GM12878 (cell line): ENCODE results near the gene SULF2. TPM values are rescaled to one million over a fixed set of nuclear protein-coding genes. Genes with fewer than 3 reads are reported as not detected.

ENCODE experiments used
- ATAC-seq: fragments of 200-7000 bp; cut with Tn5 transposase; 3 replicates; pipeline ENCODE4 v1.9.1; 2020; ENCODE audit warnings: mild to moderate bottlenecking, moderate library complexity
- BruUV-seq: library from RNA; stranded (reverse); fragments of 400-500 nt; replicated peaks from 2 replicates; lab custom pipeline; 2021; lab: Mats Ljungman, UMichigan
- CTCF ChIA-PET: fragments of 300-600 bp; sonication (Branson Sonifier 250); formaldehyde crosslinking; extraction: SDS; loops from one replicate; lab custom pipeline; 2021; ENCODE audit warnings: inconsistent platforms; lab: Yijun Ruan, JAX
- POLR2A ChIA-PET: fragments of 350-600 bp; formaldehyde crosslinking; extraction: SDS; loops from one replicate; lab custom pipeline; 2021; ENCODE audit warnings: inconsistent platforms; lab: Charles Lee
- RAD21 ChIA-PET: fragments of 300-600 bp; sonication (Branson Sonifier 250); formaldehyde crosslinking; loops from one replicate; lab custom pipeline; 2023; ENCODE audit warnings: antibody characterized with exemption; ENCODE audit not compliant: unreplicated experiment; lab: Charles Lee
- SMC1A ChIA-PET: fragments of 300-600 bp; sonication (Branson Sonifier 250); formaldehyde crosslinking; loops from one replicate; lab custom pipeline; 2023; ENCODE audit not compliant: unreplicated experiment, uncharacterized antibody; lab: Charles Lee
- DNase-seq: peaks from one replicate; pipeline ENCODE4 v3.0.0-alpha.2; 2011; ENCODE audit warnings: low read depth, low spot score
- FAIRE-seq: peaks from 3 replicates; lab custom pipeline; 2011; peaks lifted over from hg19 to GRCh38; lab: Jason Lieb, UNC
- H2AFZ ChIP-seq: 2 replicates; pipeline ENCODE4 v1.6.0; 2011; ENCODE audit warnings: low read depth, low read length, control low read depth; ENCODE audit not compliant: control insufficient read depth
- H3K27ac ChIP-seq: 2 replicates; pipeline ENCODE4 v1.5.1; 2011; ENCODE audit warnings: control low read depth; ENCODE audit not compliant: control insufficient read depth, insufficient read depth
- H3K27me3 ChIP-seq, 2 experiments: replicated peaks in 1 of 2; 2 replicates each; pipeline versions ENCODE4 v1.6.0 to v1.6.1; 2011; ENCODE audit warnings: low read length in 1 of 2; ENCODE audit not compliant: control insufficient read depth in 2 of 2, insufficient read depth in 2 of 2
- H3K36me3 ChIP-seq, 2 experiments: 2 replicates each; pipeline ENCODE4 v1.5.1; 2011; ENCODE audit warnings: low read length in 1 of 2; ENCODE audit not compliant: control insufficient read depth in 2 of 2, insufficient read depth in 2 of 2
- H3K4me1 ChIP-seq: 2 replicates; pipeline ENCODE4 v1.6.1; 2011; ENCODE audit warnings: mild to moderate bottlenecking, low read length, moderate library complexity, mixed read lengths; ENCODE audit not compliant: control insufficient read depth, insufficient read depth
- H3K4me2 ChIP-seq: 2 replicates; pipeline ENCODE4 v1.6.0; 2011; ENCODE audit warnings: control low read depth; ENCODE audit not compliant: control insufficient read depth, insufficient read depth
- H3K4me3 ChIP-seq: fragments of 200-600 bp; sonication (generic); 2 replicates; pipeline ENCODE4 v1.5.1; 2016
- H3K79me2 ChIP-seq: 2 replicates; pipeline ENCODE4 v1.6.0; 2011; ENCODE audit warnings: low read length; ENCODE audit not compliant: control insufficient read depth, insufficient read depth
- H3K9ac ChIP-seq: 2 replicates; pipeline ENCODE4 v1.8.0; 2011; ENCODE audit warnings: low read length, control low read depth, mixed read lengths; ENCODE audit not compliant: control insufficient read depth, insufficient read depth
- H3K9me3 ChIP-seq: replicated peaks from 3 replicates; pipeline ENCODE4 v1.5.1; 2011; ENCODE audit warnings: mild to moderate bottlenecking, low read length; ENCODE audit not compliant: control insufficient read depth, insufficient read depth
- H4K20me1 ChIP-seq: 2 replicates; pipeline ENCODE4 v1.6.0; 2011; ENCODE audit not compliant: control insufficient read depth, insufficient read depth
- CHD2 ChIP-seq: IDR thresholded peaks from 2 replicates; pipeline ENCODE4 v1.6.1; 2011; ENCODE audit warnings: low read depth, low read length, improper control_type of control experiment, borderline replicate concordance
- IKZF2 ChIP-seq, 2 experiments: fragments of 450-650 bp; IDR thresholded peaks; 2 replicates each; pipeline ENCODE4 v1.6.1; 2017; ENCODE audit warnings: mild to moderate bottlenecking in 2 of 2, moderate library complexity in 2 of 2
- MXI1 ChIP-seq: fragments of 150-350 bp; IDR thresholded peaks from 2 replicates; pipeline ENCODE4 v1.6.1; 2011; ENCODE audit warnings: low read depth, mild to moderate bottlenecking, inconsistent platforms, low read length, improper control_type of control experiment
- NFIC ChIP-seq: IDR thresholded peaks from 2 replicates; pipeline ENCODE4 v1.6.1; 2012; ENCODE audit warnings: low read depth, mild to moderate bottlenecking, inconsistent platforms, low read length, moderate library complexity
- NFYB ChIP-seq: IDR thresholded peaks from 2 replicates; pipeline ENCODE4 v1.6.1; 2011; ENCODE audit warnings: low read depth, mild to moderate bottlenecking, low read length, improper control_type of control experiment, moderate library complexity; ENCODE audit not compliant: insufficient read depth
- NRF1 ChIP-seq: conservative IDR thresholded peaks from 2 replicates; pipeline ENCODE4 v1.6.1; 2011; ENCODE audit warnings: mild to moderate bottlenecking, low read depth, low read length, improper control_type of control experiment
- RCOR1 ChIP-seq: conservative IDR thresholded peaks from 2 replicates; pipeline ENCODE4 v1.6.1; 2012; ENCODE audit warnings: low read depth, low read length, improper control_type of control experiment
- SUZ12 ChIP-seq: fragments of 200-600 bp; sonication (generic); IDR thresholded peaks from one replicate; pipeline ENCODE4 v1.6.1; 2018; ENCODE audit warnings: antibody characterized with exemption, mild to moderate bottlenecking; ENCODE audit not compliant: unreplicated experiment
- ZNF24 ChIP-seq: fragments of 450-650 bp; IDR thresholded peaks from 2 replicates; pipeline ENCODE4 v1.6.1; 2017; ENCODE audit warnings: antibody characterized with exemption, mild to moderate bottlenecking
- WGBS: methylation state at CpG from one replicate; pipeline ENCODE4 v1.1.6; 2016; ENCODE audit warnings: low lambda C conversion rate; ENCODE audit not compliant: insufficient replicate concordance, insufficient coverage; ENCODE audit errors: missing lambda C conversion rate; 5-methylcytosine and 5-hydroxymethylcytosine counted together
- in situ Hi-C: fragments of 300-500 bp; cut with MboI; formaldehyde crosslinking; loops from 9 replicates; pipeline ENCODE4 v1.14.3; 2018; ENCODE audit warnings: mixed read lengths
- intact Hi-C: fragments of 100-400 bp; cut with micrococcal nuclease; formaldehyde crosslinking; loops from one replicate; pipeline ENCODE4 v1.14.2; 2022; ENCODE audit not compliant: unreplicated experiment
- polyA plus RNA-seq, 11 experiments: library from polyadenylated mRNA; depleted of rRNA in 4 of 11; unstranded in 6 of 11; stranded (reverse) in 5 of 11; fragments of >200 nt; fragmentation: Nextera tagmentation in 4 of 11; fragmentation: Illumina TruSeq in 1 of 11; extraction: Ambion mirVana in 4 of 11; extraction: Trizol in 1 of 11; gene quantifications; 1 replicate in 1 of 11; 2 replicates in 10 of 11; pipeline versions ENCODE4 v1.2.1 to v1.2.3, GENCODE V29; 2011 to 2016; ENCODE audit warnings: inconsistent platforms in 2 of 11, missing spikeins in 2 of 11, low read depth in 1 of 11
- total RNA-seq, 4 experiments: library from RNA; depleted of rRNA in 3 of 4; stranded (reverse); fragments of >200 nt in 3 of 4; fragmentation: Illumina TruSeq in 1 of 4; extraction: Trizol in 1 of 4; gene quantifications; 2 replicates each; pipeline versions ENCODE4 v1.2.1 to v1.2.3, GENCODE V29; 2013 to 2021
- TF ChIP-seq, protein P1 (sequence below): fragments of 150-350 bp; IDR thresholded peaks from 2 replicates; pipeline ENCODE4 v1.6.1; 2016; ENCODE audit warnings: low read depth, low read length
- TF ChIP-seq, protein P2 (sequence below): fragments of 450-650 bp; IDR thresholded peaks from 2 replicates; pipeline ENCODE4 v1.6.1; 2017; ENCODE audit warnings: mild to moderate bottlenecking, moderate library complexity

SULF2 gene
- total and polyA plus RNA-seq, 10 of the 15 experiments (the other 5 are each of a cell fraction or from before 2014, with no cell fraction given): 0.69 to 4.1 (median 1.6) TPM

DNA sequence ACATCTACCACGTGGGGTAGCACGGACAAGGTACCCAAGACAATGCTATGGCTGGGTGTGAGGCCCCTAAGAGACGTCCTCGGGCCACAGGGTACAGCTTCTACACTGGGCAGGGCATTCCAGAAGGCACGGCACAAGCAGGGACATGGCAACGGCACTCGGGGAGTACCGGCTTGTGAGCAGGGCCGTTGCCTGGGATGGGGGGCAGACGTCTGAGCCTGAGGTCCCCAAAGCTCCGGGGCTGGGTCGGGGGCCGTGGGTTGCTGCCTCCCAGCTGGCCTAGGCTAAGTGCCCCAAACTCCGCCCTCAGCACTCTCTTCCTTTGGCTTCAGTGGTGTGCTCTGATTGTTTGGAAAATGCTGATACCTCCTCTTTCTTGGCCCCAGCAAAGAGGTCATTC lies 110.6 kb downstream of the SULF2 start:
- CTCF ChIA-PET: interaction anchor here (1.0 to 2.4 kb wide), 5 partner anchors 10 to 946 kb away, joined by 3 to 10 read pairs (median 4); no protein-coding TSS in a partner anchor
- H3K4me3 ChIP-seq: no peak overlapping the region
- TF ChIP-seq, protein P1, sequence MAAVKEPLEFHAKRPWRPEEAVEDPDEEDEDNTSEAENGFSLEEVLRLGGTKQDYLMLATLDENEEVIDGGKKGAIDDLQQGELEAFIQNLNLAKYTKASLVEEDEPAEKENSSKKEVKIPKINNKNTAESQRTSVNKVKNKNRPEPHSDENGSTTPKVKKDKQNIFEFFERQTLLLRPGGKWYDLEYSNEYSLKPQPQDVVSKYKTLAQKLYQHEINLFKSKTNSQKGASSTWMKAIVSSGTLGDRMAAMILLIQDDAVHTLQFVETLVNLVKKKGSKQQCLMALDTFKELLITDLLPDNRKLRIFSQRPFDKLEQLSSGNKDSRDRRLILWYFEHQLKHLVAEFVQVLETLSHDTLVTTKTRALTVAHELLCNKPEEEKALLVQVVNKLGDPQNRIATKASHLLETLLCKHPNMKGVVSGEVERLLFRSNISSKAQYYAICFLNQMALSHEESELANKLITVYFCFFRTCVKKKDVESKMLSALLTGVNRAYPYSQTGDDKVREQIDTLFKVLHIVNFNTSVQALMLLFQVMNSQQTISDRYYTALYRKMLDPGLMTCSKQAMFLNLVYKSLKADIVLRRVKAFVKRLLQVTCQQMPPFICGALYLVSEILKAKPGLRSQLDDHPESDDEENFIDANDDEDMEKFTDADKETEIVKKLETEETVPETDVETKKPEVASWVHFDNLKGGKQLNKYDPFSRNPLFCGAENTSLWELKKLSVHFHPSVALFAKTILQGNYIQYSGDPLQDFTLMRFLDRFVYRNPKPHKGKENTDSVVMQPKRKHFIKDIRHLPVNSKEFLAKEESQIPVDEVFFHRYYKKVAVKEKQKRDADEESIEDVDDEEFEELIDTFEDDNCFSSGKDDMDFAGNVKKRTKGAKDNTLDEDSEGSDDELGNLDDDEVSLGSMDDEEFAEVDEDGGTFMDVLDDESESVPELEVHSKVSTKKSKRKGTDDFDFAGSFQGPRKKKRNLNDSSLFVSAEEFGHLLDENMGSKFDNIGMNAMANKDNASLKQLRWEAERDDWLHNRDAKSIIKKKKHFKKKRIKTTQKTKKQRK: no peak
- no peak for TF ChIP-seq NRF1
- TF ChIP-seq RCOR1: no peak
- no peak for TF ChIP-seq NFYB
- TF ChIP-seq, protein P2, sequence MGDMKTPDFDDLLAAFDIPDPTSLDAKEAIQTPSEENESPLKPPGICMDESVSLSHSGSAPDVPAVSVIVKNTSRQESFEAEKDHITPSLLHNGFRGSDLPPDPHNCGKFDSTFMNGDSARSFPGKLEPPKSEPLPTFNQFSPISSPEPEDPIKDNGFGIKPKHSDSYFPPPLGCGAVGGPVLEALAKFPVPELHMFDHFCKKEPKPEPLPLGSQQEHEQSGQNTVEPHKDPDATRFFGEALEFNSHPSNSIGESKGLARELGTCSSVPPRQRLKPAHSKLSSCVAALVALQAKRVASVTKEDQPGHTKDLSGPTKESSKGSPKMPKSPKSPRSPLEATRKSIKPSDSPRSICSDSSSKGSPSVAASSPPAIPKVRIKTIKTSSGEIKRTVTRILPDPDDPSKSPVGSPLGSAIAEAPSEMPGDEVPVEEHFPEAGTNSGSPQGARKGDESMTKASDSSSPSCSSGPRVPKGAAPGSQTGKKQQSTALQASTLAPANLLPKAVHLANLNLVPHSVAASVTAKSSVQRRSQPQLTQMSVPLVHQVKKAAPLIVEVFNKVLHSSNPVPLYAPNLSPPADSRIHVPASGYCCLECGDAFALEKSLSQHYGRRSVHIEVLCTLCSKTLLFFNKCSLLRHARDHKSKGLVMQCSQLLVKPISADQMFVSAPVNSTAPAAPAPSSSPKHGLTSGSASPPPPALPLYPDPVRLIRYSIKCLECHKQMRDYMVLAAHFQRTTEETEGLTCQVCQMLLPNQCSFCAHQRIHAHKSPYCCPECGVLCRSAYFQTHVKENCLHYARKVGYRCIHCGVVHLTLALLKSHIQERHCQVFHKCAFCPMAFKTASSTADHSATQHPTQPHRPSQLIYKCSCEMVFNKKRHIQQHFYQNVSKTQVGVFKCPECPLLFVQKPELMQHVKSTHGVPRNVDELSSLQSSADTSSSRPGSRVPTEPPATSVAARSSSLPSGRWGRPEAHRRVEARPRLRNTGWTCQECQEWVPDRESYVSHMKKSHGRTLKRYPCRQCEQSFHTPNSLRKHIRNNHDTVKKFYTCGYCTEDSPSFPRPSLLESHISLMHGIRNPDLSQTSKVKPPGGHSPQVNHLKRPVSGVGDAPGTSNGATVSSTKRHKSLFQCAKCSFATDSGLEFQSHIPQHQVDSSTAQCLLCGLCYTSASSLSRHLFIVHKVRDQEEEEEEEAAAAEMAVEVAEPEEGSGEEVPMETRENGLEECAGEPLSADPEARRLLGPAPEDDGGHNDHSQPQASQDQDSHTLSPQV: no peak
- no peak for TF ChIP-seq SUZ12
- no peak for TF ChIP-seq CHD2
- no peak for TF ChIP-seq MXI1
- TF ChIP-seq ZNF24: no peak
- TF ChIP-seq IKZF2 (IDR thresholded peaks at IDR 0.05): no peak
- TF ChIP-seq NFIC: no peak
- TF ChIP-seq, all 136 proteins: peak for 0
- WGBS: 29% methylated on average over 14 of the region's 14 CpGs
- FAIRE-seq: no peak
- Histone ChIP-seq H2AFZ (no peak overlapping the region), H3K27me3 (no peaks in the 10 kb centered on the region; a peak in 1 of 4 replicates), H3K36me3 (no peaks in the 10 kb centered on the region), H3K4me2 (no peak overlapping the region), H3K79me2 (no peaks in the 10 kb centered on the region), H3K9ac (no peak overlapping the region), H3K4me1 (no peaks in the 10 kb centered on the region), H3K9me3 (no peaks in the 10 kb centered on the region), H3K27ac (no peak overlapping the region), H4K20me1 (no peaks in the 10 kb centered on the region)
- ChIA-PET POLR2A (no interaction called here), SMC1A (interaction anchor here (1.0 kb wide), 1 partner anchor 946 kb away, joined by 3 read pairs; no protein-coding TSS in a partner anchor), RAD21 (interaction anchor here (0.7 to 1.1 kb wide), 2 partner anchors 36 to 946 kb away, joined by 3 read pairs; no protein-coding TSS in a partner anchor)
- in situ Hi-C loops (no loop called here), intact Hi-C loops (loop anchor here (5.0 kb wide), 1 partner anchor 108 kb away; no protein-coding TSS in a partner anchor)
- DNase-seq: no peak
- ATAC-seq: no peak
- no TSS peak for BruUV-seq
